HG02840 (cell line): ENCODE data around the gene TGM1.

Source experiments
- ATAC-seq: cut with Tn5 transposase; IDR thresholded peaks from one replicate; pipeline ENCODE4 v1.9.1; 2021; ENCODE audit warnings: mild to moderate bottlenecking, moderate library complexity, moderate number of reproducible peaks; ENCODE audit not compliant: unreplicated experiment, low FRiP score

The TGM1 gene

GRCh38 chr14:24262821-24263733, at the start of gene TGM1:
Gene TGM1, minus strand, starts transcription at chr14:24263177. Its CDS starts 825 bp downstream, at chr14:24262352.
- ATAC-seq, result no peak

DNA sequence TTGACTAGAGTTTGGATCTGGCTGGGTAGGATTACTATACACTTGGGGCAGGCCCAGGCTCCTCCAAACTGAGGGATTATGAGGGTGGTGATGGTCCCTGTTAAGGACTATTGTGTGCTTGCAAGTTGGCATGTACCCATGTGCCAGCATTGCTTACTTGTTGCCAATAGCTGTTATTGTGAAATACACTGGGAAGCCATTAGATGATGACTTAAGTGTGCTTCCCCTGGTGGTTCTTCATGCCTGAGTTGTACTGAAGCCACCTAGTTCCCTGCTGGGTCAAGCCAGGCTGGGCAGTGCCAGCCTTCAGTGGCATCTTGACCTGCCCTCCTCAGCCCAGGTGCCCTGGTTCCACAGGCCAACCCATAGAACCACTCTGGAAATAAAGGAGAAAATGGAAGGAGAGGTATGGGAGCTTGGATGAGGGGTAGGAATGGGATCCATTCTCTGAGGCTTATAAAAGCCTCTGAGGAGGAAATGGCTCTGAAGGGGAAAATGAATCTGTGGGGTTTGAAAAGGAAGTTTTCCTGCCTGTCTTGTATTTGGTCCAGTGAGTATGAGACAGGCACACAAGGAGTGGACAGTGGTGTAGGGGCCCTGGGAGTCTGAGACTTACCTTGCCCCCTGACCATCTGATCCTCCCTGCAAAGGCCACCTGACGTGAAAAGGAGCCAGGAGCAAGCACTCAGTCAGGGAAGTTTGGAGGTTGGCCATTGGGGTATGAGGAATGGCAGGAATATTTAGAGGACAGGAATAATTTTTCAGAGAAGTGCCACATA, 49.0 kb upstream of the TGM1 start:
- no peak for ATAC-seq

DNA sequence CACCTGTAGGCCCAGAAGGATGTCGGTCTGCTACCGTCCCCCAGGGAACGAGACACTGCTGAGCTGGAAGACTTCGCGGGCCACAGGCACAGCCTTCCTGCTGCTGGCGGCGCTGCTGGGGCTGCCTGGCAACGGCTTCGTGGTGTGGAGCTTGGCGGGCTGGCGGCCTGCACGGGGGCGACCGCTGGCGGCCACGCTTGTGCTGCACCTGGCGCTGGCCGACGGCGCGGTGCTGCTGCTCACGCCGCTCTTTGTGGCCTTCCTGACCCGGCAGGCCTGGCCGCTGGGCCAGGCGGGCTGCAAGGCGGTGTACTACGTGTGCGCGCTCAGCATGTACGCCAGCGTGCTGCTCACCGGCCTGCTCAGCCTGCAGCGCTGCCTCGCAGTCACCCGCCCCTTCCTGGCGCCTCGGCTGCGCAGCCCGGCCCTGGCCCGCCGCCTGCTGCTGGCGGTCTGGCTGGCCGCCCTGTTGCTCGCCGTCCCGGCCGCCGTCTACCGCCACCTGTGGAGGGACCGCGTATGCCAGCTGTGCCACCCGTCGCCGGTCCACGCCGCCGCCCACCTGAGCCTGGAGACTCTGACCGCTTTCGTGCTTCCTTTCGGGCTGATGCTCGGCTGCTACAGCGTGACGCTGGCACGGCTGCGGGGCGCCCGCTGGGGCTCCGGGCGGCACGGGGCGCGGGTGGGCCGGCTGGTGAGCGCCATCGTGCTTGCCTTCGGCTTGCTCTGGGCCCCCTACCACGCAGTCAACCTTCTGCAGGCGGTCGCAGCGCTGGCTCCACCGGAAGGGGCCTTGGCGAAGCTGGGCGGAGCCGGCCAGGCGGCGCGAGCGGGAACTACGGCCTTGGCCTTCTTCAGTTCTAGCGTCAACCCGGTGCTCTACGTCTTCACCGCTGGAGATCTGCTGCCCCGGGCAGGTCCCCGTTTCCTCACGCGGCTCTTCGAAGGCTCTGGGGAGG, 47.9 kb upstream of the TGM1 start, which contains the start of gene LTB4R:
TSS of gene LTB4R (plus strand) at position 857 of the 959 bp plus-strand sequence. CDS start 4,150 bp downstream, outside the sequence.
- peak; percentile 64 for ATAC-seq

DNA sequence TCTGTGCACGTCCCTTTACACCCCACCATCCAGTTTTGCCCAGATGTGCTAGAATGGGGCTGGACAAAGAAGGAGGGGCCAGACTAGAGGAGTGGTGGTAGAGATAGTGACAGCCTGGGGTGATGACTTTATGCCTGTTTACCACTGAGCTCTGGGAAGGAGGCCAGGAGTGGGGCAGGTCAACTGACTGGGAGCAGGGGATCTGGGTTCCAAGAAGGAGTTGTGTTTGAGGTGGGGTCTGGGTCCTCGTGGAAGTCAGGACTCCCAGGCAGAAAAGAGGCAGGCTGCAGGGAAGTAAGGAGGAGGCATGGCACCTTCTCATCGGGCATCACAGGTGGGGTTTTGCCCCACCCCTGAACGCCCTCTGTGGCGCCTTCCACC, 47.3 kb upstream of the TGM1 start:
- no peak for ATAC-seq

GRCh38 chr14:24309538-24310264, 46.7 kb upstream of the TGM1 start, which contains the start of gene LTB4R2:
Gene LTB4R2, plus strand, starts transcription at chr14:24310140. Its CDS starts 525 bp downstream, at chr14:24310665.
- no peak for ATAC-seq

GRCh38 chr14:24308342-24309124, 45.6 kb upstream of the TGM1 start:
- ATAC-seq, result no peak

DNA sequence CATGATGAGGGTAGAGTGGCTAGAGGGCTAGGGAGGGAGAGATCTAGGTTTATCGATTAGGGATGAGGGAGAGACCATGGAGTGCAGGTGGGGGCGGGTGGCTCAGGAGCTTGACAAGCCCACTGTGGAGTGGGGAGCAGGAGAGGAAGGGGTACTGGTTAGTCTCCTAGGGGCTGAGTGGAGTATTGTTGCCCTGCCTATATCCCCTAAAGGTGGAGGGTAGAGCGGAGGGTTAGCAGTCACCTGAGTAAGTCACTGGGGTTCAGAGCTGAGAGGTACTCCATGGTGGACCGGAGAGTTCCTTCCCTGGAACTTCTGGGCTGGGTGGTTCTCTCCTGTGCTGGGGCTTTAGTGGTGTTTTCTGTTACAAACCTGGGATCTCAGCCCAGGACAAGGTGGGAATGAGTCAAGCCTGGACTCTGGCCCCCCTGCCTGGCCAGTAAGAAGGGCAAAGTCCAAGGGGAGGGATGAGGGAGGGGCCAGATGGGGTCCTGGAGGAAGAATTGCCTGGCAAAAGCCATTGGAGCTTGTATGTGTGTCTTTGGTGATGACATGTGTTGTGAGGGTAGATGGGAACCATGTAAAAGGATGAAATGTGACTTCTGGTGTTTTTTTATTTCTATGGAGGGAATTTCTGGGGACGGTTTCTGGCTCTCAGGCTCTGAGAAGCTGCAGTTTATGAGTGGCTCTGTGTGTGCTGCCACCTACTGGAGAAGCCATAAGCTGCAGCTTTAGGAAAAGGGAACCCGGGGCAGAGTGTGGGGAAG, 44.8 kb upstream of the TGM1 start, which contains the start of gene CIDEB:
TSS of gene CIDEB (minus strand) at position 403 of the 767 bp plus-strand sequence. CDS start at position 284, 119 bp downstream.
- ATAC-seq, result no peak

DNA sequence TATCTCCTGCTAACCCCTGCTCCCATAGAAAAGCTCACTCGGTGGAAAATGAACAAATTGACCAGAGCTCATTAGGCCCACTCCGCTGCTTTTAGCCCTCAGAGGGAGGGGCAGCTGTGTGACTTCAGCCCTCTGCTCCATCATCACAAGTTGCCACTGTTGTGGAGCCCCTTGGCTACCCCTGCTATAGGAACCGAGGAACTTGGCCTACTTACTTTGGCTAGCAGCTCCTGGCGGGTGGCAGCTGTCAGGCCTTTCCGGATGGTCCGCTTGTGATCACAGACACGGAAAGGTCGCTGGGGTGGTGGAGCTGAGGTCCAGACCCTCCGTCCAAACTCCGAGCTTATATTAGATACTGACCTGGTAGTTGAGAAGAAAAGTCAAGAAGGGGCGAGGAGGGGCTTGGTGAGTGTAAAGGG, 44.2 kb upstream of the TGM1 start:
- ATAC-seq, result no peak

GRCh38 chr14:24304019-24304387, 41.0 kb upstream of the TGM1 start:
- ATAC-seq, result no peak

DNA sequence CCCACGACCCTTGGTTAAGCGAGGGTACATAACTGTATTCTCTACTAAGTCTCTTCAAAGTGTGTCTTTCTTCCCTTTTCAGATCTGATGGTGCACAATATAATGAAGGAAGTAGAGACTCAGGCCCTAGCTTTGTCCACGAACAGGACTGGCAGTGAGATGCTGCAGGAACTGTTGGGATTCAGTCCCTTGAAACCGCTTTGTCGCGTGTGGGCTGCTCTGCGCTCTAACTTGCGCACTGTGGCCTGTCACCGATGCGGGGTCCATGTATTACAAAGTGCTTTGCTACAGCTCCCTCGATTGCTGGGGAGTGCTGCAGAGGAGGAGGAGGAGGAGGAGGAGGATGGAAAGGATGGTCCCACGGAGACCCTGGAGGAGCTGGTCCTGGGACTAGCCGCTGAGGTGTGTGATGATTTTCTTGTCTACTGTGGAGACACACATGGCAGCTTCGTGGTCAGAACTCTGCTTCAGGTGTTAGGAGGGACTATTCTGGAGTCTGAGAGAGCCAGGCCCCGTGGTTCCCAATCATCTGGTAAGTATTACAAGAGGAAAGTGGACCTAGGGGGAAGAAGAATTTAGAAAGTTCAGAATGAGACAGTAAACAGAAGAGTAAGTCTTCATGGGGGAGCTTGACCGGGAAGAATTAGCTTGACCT, 37.5 kb upstream of the TGM1 start:
- ATAC-seq, result no peak

GRCh38 chr14:24299255-24300191, 36.5 kb upstream of the TGM1 start, which contains the start of the genes DHRS1 and NOP9:
Gene DHRS1, minus strand, starts transcription at chr14:24299780. Its CDS starts 674 bp downstream, at chr14:24299106.
Gene NOP9, plus strand, starts transcription at chr14:24299850. Its CDS starts 105 bp downstream, at chr14:24299955.
- peak; percentile 77 for ATAC-seq

DNA sequence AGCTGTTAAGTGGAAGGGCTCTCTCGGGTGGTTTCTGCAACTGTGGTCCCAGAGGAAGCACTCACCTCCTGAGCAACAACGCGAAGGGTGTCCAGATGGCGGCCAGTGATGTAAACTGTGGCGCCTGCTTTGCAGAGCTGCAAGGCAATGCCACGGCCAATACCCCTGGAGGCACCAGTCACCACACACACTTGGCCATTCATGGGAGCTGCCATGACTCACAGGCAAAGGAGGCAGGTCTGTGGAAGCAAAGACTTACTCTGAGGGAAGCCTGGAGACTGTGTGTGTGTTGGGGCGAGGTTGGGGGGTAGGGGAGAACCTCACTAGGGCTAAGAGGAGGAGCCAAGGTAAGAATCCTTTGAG, 35.9 kb upstream of the TGM1 start:
- ATAC-seq, result no peak

DNA sequence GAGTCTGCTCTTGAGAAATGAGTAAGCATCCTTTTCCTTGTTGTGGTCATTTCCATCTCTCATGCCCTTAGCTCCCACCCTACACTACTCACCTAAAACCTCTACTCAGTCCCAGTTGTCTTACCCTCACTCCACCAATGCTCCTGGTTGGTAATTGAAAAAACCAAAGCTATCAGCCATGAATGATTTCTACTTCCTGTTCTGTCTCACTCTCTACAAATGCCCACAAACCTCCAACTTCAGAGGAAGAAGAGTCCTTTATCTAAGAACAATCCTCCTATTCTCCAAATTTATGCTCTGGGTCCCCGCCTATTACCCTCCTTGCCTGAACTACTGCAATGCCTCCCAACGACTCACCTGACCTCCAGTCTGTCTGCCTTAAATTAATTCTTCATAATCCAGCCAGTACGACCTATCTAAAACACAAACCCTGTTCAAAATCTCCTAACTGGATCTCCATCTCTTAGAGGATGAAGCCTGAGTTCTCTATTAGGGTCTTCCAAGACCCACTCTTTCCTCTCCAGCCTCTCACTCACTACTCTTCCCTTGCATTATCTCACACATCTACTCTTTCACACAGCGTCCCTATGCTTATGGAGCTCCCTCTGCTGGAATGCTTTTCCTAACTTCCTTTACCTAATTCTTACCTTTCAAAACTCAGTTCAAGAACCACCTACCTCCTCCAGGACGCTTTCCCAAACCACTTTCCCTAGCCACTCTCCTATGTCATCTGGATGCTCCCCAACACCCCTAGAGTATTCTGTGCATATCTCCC, 34.4 kb upstream of the TGM1 start:
- ATAC-seq, result peak; percentile 3

- peak; percentile 42 for ATAC-seq
Observed at GRCh38 chr14:24296341-24297157, 33.6 kb upstream of the TGM1 start.

DNA sequence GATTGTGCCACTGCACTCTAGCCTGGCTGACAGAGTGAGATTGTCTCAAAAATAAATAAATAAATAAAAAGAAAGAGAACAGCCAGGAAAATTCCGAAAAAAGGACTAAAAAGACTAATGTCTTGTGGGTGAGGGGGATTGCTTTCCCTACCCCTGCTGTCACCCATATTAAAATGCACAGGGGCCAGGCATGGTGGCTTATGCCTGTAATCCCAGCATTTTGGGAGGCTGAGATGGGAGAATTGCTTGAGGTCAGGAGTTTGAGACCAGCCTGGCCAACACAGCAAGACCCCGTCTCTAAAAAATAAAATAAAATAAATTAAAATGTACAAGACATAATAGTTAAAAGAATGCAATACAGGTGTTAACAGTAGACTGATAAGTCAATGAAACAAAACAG, 30.5 kb upstream of the TGM1 start:
- ATAC-seq, result no peak
